Activated T-helper 2 cell treated with anti-CD3 and anti-CD28 coated beads, Interferon-gamma antibody, Interleukin-2, Interleukin-4, amounts not matched to agents 10 μg/mL and 5 μg/mL and 100 μg/mL, durations not matched to agents 14 hours and 24 hours and 36 hours (primary cell): ENCODE measurements around the gene NKX2-3. TPM values are rescaled to one million over a fixed set of nuclear protein-coding genes. Genes with fewer than 3 reads are reported as not detected.

Source experiments
- DNase-seq: peaks from one replicate; pipeline ENCODE4 v3.0.0; 2021; ENCODE audit warnings: low spot score
- H3K27ac Mint-ChIP-seq: one replicate; pipeline ENCODE4 v1.8.0; 2021; ENCODE audit warnings: mixed read lengths
- H3K27me3 Mint-ChIP-seq: one replicate; pipeline ENCODE4 v1.8.0; 2021; ENCODE audit warnings: low read depth, mixed read lengths
- H3K36me3 Mint-ChIP-seq: one replicate; pipeline ENCODE4 v1.8.0; 2021; ENCODE audit warnings: low read depth, mixed read lengths
- H3K4me1 Mint-ChIP-seq: one replicate; pipeline ENCODE4 v1.8.0; 2021; ENCODE audit warnings: low read depth, mixed read lengths
- H3K4me3 Mint-ChIP-seq: one replicate; pipeline ENCODE4 v1.8.0; 2021; ENCODE audit warnings: low read depth, mild to moderate bottlenecking, moderate library complexity, mixed read lengths
- H3K9me3 Mint-ChIP-seq: one replicate; pipeline ENCODE4 v1.8.0; 2021; ENCODE audit warnings: mixed read lengths
- intact Hi-C: fragments of 100-400 bp; cut with micrococcal nuclease; formaldehyde crosslinking; loops from one replicate; pipeline ENCODE4 v1.15.1; 2023
- total RNA-seq: library from RNA; stranded (reverse); gene quantifications from 2 replicates; pipeline ENCODE4 v1.2.3, GENCODE V29; 2022

The NKX2-3 gene
- not detected in 2 replicates for total RNA-seq

- peaks cover 16% of the 10 kb centered on the region for H3K4me1 Mint-ChIP-seq
- no peak for DNase-seq
- no peak within 1 kb of the TSS for H3K4me3 Mint-ChIP-seq
- peaks cover 3% of the 10 kb centered on the region for H3K9me3 Mint-ChIP-seq
- H3K27ac Mint-ChIP-seq = no peak within 1 kb of the TSS
- H3K27me3 Mint-ChIP-seq = peaks cover 89% of the 10 kb centered on the region
- H3K36me3 Mint-ChIP-seq = no peaks in the 10 kb centered on the region
- intact Hi-C loops = loop anchor here (5.0 kb wide), 3 partner anchors 301 to 1599 kb away; partner anchors contain the start of gene TLX1
Measured at GRCh38 chr10:99532687-99533495, at the start of gene NKX2-3. Gene NKX2-3 (plus strand): TSS chr10:99532942. CDS start chr10:99533132, 190 bp downstream.

- no peak for DNase-seq
- Mint-ChIP-seq H3K27me3 (peaks cover 20% of the 10 kb centered on the region), H3K4me3 (no peak overlapping the region), H3K27ac (no peak overlapping the region), H3K4me1 (no peaks in the 10 kb centered on the region), H3K36me3 (no peaks in the 10 kb centered on the region), H3K9me3 (no peaks in the 10 kb centered on the region)
- intact Hi-C loops = no loop called here
Measured at GRCh38 chr10:99484626-99485581, 47.8 kb upstream of the NKX2-3 start.

- intact Hi-C loops = no loop called here
- H3K36me3 Mint-ChIP-seq = no peaks in the 10 kb centered on the region
- H3K4me1 Mint-ChIP-seq = no peaks in the 10 kb centered on the region
- H3K9me3 Mint-ChIP-seq = no peaks in the 10 kb centered on the region
- H3K4me3 Mint-ChIP-seq = no peak overlapping the region
- H3K27me3 Mint-ChIP-seq = peaks cover 32% of the 10 kb centered on the region
- DNase-seq = no peak
- H3K27ac Mint-ChIP-seq = no peak overlapping the region
Measured at GRCh38 chr10:99487125-99487807, 45.5 kb upstream of the NKX2-3 start.

GRCh38 chr10:99489271-99489670, 43.5 kb upstream of the NKX2-3 start:
- Mint-ChIP-seq H3K9me3 (no peaks in the 10 kb centered on the region), H3K36me3 (no peaks in the 10 kb centered on the region), H3K4me3 (no peak overlapping the region), H3K27me3 (peaks cover 32% of the 10 kb centered on the region), H3K4me1 (no peaks in the 10 kb centered on the region), H3K27ac (no peak overlapping the region)
- DNase-seq = no peak
- intact Hi-C loops = no loop called here

GRCh38 chr10:99497343-99498025, 35.3 kb upstream of the NKX2-3 start:
- no peak overlapping the region for H3K4me3 Mint-ChIP-seq
- peaks cover 5% of the 10 kb centered on the region for H3K27me3 Mint-ChIP-seq
- H3K9me3 Mint-ChIP-seq = no peaks in the 10 kb centered on the region
- H3K4me1 Mint-ChIP-seq = no peaks in the 10 kb centered on the region
- no peaks in the 10 kb centered on the region for H3K36me3 Mint-ChIP-seq
- intact Hi-C loops = no loop called here
- H3K27ac Mint-ChIP-seq = no peak overlapping the region
- no peak for DNase-seq

GRCh38 chr10:99506416-99506815, 26.3 kb upstream of the NKX2-3 start:
- Mint-ChIP-seq H3K9me3 (no peaks in the 10 kb centered on the region), H3K36me3 (no peaks in the 10 kb centered on the region), H3K27ac (no peak overlapping the region), H3K4me1 (no peaks in the 10 kb centered on the region), H3K27me3 (peaks cover 12% of the 10 kb centered on the region), H3K4me3 (no peak overlapping the region)
- DNase-seq = no peak
- intact Hi-C loops = no loop called here

GRCh38 chr10:99507265-99507664, 25.5 kb upstream of the NKX2-3 start:
- Mint-ChIP-seq H3K4me1 (no peaks in the 10 kb centered on the region), H3K36me3 (no peaks in the 10 kb centered on the region), H3K9me3 (no peaks in the 10 kb centered on the region), H3K27ac (no peak overlapping the region), H3K4me3 (no peak overlapping the region), H3K27me3 (peaks cover 15% of the 10 kb centered on the region)
- DNase-seq = no peak
- intact Hi-C loops = no loop called here

GRCh38 chr10:99513061-99513460, 19.7 kb upstream of the NKX2-3 start:
- H3K36me3 Mint-ChIP-seq = no peaks in the 10 kb centered on the region
- H3K4me3 Mint-ChIP-seq = no peak overlapping the region
- intact Hi-C loops = no loop called here
- no peak for DNase-seq
- no peak overlapping the region for H3K27ac Mint-ChIP-seq
- H3K4me1 Mint-ChIP-seq = no peaks in the 10 kb centered on the region
- H3K9me3 Mint-ChIP-seq = no peaks in the 10 kb centered on the region
- peaks cover 45% of the 10 kb centered on the region for H3K27me3 Mint-ChIP-seq

GRCh38 chr10:99519690-99520039, 13.1 kb upstream of the NKX2-3 start:
- no peak for DNase-seq
- peaks cover 5% of the 10 kb centered on the region for H3K4me1 Mint-ChIP-seq
- no peak overlapping the region for H3K27ac Mint-ChIP-seq
- H3K27me3 Mint-ChIP-seq = peaks cover 63% of the 10 kb centered on the region
- H3K4me3 Mint-ChIP-seq = no peak overlapping the region
- H3K9me3 Mint-ChIP-seq = no peaks in the 10 kb centered on the region
- intact Hi-C loops = no loop called here
- no peaks in the 10 kb centered on the region for H3K36me3 Mint-ChIP-seq

- Mint-ChIP-seq H3K4me1 (peaks cover 5% of the 10 kb centered on the region), H3K36me3 (no peaks in the 10 kb centered on the region), H3K27ac (no peak overlapping the region), H3K9me3 (no peaks in the 10 kb centered on the region), H3K27me3 (peaks cover 64% of the 10 kb centered on the region), H3K4me3 (no peak overlapping the region)
- intact Hi-C loops = no loop called here
- no peak for DNase-seq
Measured at GRCh38 chr10:99520040-99520846, 12.5 kb upstream of the NKX2-3 start.

- intact Hi-C loops = no loop called here
- peaks cover 66% of the 10 kb centered on the region for H3K27me3 Mint-ChIP-seq
- H3K4me3 Mint-ChIP-seq = no peak overlapping the region
Measured at GRCh38 chr10:99520847-99521764, 11.6 kb upstream of the NKX2-3 start.

More at GRCh38 chr10:99520847-99521764, 11.6 kb upstream of the NKX2-3 start:
- no peak for DNase-seq
- H3K27ac Mint-ChIP-seq = no peak overlapping the region
- peaks cover 5% of the 10 kb centered on the region for H3K4me1 Mint-ChIP-seq
- no peaks in the 10 kb centered on the region for H3K36me3 Mint-ChIP-seq
- no peaks in the 10 kb centered on the region for H3K9me3 Mint-ChIP-seq
